GM21619 (cell line): ENCODE results near the gene AP4B1.
"Not testable (repeated sequence)": the region's sequence is repeated elsewhere in the genome, so short reads cannot be mapped to it uniquely, and the experiment has no call there.

Experiments
- ATAC-seq: cut with Tn5 transposase; IDR thresholded peaks from one replicate; pipeline ENCODE4 v1.9.1; 2021; ENCODE audit not compliant: unreplicated experiment

Gene AP4B1

DNA sequence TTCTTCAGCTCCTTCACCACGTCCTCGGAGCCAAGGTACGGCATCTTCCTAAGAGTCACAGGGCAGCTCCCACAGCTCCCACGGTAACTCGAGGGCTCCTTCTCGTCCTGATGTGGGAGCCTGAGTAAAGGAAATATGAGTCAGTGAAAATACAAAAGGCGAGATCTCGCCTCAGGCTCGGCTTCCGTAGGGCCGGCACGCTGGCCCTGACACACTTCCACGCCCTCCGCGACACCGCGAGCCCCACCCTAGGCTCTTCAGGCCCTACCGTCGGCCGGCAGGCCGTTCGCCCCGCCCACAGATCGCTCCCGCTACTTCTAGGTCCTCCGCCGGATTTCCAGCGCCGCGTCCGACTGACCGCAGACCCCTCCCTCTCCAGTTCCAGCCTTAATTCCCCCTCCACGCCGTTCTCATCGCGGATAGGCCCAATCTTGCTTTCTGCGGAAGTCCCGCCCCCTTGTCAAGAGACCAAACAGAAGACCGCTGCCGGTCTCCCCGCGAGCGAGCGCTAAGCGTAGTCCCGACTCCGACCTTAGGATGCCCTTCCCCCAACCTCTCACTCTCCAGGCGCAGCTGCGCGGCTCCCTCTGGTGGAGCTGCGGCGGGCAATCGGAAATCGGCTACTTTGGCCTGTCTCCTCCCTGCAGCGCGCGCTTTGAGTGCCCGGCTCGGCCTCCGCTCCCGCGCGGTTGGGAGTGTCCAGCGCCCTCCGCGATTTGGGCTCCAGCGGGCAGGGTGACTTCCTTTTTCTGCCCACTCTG, at the start of gene AP4B1, which contains the start of gene DCLRE1B:
Gene AP4B1 (minus strand): TSS at position 126 of the 761 bp plus-strand sequence. CDS start 82 bp downstream, at position 44.
Gene DCLRE1B (plus strand): TSS at position 653 of the 761 bp plus-strand sequence. CDS start 261 bp downstream, outside the sequence.
- peak; percentile 90 for ATAC-seq

DNA sequence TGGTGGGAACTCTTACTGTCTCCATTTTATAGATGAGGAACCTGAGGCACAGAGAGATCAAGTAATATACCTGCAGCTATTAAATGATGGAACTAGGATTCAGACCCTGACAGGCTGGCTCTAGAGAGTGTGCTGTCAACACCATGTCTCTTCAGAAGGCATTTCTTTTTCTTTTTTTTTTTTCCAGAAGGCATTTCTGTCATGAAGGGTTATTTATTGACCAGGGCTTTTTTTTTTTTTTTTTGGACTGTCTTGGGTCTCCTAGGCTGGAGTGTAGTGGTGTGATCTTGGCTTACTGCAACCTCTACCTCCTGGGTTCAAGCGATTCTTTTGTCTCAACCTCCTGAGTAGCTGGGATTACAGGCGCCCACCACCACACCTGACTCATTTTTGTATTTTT, 47.1 kb upstream of the AP4B1 start:
- ATAC-seq = no peak

DNA sequence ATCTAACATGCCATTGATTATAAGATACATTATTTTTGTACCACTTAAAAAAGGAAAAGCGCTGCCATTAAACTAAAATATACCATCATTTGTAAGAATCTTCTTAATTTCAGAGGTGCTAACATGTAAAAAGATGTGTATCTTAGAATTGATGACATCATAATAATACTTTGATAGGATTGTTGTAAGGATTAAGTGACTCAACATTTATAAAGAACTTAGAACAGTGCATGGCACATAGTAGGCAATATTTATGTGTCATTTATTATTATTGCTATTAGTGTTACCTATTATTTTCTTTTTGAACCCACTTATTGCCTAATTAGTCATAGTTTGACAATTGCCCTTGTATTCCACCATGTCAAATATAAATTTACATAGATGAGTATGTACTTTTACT, 46.3 kb upstream of the AP4B1 start:
- ATAC-seq = no peak

DNA sequence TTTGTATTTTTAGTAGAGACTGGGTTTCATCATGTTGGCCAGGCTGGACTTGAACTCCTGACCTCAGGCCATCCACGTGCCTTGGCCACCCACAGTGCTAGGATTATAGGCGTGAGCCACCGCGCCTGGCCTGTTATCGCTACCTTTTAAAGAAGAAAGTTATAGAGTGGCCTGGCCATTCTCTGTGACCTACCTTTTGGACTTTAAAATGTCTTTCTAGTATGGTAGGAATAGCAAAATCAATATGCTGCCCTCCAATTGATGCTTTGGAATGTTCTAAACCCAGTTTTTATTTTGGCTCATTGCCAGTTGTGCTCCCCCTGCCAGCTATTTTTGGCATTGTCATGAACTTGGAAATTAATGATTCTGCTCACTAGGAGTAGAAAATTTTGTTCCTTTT, 44.4 kb upstream of the AP4B1 start:
- ATAC-seq = no peak

DNA sequence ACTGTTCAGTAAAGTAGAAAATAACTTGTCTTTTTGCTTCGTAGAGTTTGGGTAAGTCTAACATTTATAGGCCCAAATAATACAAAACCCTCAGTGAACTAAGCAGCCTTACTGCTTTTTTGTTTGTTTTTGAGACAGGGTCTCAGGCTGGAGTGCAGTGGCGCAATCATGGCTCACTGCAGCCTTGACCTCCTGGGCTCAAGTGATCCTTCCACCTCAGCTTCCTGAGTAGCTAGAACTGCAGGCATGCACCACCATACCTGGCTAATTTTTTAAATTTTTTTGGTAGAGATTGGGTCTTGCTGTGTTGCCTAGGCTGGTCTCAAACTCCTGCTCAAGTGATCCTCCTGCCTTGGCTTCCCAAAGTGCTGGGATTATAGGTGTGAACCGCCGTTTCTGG, 43.6 kb upstream of the AP4B1 start:
- not testable (repeated sequence) for ATAC-seq

DNA sequence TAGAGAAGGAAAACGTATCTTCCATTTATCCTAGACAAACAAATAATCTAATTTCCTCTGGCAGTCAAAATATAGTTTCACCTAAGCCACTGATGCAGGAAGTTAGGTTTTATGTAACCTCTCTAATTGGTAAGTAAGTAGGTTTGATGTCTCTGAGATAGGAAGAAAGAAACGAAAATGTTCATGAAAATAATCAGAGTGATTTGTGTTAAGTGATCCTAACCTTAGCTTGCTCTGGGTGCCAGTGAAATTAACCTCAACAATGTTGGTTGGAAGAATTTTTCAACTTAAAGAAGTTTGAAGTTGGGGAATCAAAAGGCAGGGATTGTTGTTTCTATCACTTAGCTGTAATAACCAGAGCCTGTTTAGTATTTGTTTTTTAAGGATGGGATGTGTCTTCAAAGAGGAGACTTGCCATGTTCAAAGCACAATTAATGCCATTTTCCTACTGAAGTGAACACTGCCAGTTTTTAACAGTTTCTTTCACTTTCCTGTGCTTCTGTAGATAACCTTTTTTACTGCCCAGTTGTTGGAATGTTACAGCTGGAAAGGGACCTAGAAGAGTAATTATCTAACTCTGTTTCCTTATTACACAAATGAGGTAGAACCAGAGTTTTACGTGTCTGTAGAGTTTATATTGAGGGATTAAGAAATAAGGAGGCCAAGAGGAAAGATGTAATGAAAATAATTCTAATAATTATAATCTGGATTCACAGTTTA, 42.9 kb upstream of the AP4B1 start:
- no peak for ATAC-seq

DNA sequence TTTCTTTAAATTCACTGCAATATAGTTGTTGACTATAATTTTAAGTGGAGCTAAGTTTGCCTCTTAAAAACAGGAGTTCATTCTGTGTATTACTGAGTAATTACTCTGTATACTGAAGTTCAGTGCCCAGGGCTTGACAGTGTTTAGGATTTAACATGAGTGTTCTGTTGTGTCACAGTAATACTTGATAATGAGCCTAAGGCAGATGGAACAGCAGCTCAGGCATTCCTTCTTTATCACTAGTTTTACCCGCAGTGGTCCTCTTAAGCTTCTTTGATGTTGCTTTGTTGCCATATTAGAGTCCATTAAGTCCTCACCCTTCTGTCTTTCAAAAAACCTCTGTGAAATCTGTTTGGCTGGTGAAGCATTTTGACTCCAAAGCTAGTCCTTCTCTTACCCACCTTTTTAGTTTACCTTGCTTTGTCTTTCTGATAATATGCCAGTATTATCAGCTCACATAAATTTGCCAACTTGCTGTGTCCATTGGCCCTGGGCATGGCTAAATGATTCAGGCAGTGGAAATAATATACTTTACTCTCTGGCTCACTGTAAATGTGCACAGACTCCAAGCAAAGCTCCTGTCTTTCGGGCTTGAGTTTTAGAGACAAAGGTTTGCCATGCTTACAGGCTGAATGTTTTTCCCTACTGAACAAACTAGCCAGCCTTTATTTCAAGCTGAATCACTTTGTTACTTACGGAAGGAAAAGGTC, 42.2 kb upstream of the AP4B1 start:
- no peak for ATAC-seq

DNA sequence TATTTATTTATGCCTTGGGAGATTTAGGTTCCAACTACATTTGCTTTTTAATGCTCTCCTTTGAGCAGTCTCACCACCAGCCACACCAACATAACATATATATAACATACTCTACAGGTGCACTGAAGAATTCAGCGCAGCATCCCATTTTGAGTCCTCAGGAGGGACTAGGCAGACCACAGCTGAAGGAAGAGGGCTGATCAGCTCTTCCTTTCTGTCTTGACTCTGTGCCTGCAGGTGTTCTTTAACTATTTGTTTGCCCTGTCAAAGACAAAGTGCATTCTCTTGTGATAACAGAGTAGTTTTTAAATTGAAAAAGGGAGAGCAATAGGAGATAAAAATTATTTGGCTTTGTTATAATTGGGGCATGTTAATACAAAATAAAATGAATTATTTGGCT, 41.5 kb upstream of the AP4B1 start:
- ATAC-seq = no peak

DNA sequence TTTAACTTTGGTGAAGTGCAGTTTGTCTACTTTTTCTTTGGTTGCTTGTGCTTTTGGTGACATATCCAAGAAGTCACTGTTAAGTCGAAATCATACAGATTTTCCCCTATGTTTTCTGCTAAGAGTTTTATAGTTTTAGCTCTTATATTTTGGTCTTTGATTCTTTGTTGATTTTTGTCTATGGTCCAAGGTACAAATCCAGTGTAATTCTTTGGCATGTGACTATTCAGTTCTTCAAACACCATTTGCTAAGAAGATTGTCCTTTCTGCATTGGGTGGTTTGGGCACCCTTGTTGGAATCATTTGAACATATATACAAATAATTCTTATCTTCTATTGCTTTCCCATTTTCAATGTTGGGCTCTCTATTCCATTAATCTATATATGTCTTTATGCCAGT, 40.7 kb upstream of the AP4B1 start:
- ATAC-seq = no peak

DNA sequence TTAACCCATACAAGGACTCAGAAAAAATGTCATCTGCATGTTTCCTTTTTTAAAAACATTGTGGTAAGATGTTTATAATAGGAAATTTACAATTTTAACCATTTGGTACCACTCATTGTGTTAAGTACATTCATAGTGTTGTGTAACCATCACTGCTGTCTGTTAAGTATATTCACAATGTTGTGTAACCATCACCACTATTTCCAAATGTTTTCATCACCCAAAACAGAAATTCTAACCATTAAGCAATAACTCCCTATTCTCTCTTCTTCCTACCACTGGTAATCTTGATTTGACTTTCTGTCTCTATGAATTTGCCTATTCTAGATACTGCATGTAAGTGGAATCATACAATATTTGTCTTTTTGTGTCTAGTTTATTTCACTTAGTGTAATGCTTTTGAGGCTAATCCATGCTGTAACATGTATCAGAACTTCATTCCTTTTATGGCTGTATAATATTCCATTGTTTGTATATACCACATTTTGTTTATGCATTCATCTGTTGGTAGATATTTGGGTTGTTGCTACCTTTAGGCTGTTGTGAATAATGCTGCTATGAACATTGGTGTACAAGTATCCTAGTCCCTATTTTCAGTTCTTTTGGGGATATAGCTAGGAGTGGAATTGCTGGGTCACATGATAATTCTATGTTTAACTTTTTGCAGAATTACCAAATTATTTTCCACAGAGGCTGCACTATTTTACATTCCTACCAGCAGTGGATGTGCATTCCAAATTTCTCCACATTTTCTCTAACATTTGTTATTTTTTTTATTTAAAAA, 38.6 kb upstream of the AP4B1 start:
- no peak for ATAC-seq

DNA sequence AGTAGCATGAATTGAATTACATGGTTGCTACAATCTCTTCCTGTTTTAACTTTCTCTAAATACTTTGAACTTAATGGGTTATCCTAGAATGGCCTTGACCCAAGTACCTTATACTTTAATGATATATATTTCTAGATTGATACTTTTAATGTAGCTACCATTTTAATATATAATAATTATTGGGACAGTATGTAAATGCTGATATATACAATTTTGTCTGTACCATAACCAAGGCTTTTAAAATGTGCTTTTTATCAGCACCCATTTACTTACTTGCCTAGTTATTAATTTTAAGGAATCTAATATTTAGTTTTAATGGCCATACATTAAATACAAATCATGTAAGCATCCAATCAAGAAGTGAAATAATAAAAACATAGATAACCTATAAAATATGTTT, 37.9 kb upstream of the AP4B1 start:
- no peak for ATAC-seq

DNA sequence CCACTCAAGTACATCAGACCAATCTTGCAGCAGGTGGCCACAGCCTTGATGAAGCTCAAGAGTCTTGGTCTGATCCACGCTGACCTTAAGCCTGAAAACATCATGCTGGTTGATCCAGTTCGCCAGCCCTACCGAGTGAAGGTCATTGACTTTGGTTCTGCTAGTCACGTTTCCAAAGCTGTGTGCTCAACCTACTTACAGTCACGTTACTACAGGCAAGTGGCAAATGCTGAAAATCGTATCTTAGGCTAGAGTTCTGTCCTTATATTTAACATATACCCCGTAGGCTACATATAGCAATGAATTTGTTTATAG, 36.6 kb upstream of the AP4B1 start:
- no peak for ATAC-seq

DNA sequence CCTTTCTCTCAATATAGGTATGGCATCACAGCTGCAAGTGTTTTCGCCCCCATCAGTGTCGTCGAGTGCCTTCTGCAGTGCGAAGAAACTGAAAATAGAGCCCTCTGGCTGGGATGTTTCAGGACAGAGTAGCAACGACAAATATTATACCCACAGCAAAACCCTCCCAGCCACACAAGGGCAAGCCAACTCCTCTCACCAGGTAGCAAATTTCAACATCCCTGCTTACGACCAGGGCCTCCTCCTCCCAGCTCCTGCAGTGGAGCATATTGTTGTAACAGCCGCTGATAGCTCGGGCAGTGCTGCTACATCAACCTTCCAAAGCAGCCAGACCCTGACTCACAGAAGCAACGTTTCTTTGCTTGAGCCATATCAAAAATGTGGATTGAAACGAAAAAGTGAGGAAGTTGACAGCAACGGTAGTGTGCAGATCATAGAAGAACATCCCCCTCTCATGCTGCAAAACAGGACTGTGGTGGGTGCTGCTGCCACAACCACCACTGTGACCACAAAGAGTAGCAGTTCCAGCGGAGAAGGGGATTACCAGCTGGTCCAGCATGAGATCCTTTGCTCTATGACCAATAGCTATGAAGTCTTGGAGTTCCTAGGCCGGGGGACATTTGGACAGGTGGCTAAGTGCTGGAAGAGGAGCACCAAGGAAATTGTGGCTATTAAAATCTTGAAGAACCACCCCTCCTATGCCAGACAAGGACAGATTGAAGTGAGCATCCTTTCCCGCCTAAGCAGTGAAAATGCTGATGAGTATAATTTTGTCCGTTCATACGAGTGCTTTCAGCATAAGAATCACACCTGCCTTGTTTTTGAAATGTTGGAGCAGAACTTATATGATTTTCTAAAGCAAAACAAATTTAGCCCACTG, 36.0 kb upstream of the AP4B1 start:
- peak; percentile 48 for ATAC-seq

DNA sequence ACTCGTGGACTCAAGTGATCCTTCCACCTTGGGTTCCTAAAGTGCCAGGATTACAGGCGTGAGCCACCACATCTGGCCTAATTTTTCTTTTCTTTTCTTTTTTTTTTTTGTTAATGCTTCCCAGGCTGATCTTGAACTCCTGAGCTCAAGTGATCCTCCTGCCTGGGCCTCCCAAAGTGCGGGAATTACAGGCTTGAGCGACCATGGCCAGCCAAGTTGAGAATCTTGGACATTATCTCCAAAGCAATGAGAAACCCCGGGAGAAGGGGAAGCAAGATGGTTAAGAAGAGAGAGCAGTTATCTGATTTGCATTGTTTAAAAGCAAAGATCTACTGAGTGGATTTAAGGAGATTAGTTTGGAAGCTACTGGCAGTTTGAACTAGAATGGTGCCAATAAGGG, 33.6 kb upstream of the AP4B1 start:
- ATAC-seq = no peak

DNA sequence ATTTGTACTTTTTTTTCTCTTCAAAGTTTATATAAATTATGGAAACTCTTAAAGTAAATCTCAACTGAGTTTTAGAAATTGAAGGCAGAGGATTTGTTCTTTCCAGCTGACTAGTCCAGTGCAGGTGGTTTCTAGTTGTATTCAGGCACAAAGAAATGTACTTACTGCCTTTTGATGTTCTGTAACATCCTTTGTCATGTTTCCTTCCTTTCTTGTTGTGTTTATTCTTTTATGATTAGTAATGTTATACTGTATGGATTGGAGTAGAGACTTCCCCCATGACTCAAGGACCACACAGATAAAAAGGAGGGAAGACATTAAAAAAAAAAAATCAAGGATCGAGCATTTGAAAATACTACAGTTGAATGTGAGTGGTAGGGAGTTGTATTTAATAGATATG, 32.5 kb upstream of the AP4B1 start:
- no peak for ATAC-seq

DNA sequence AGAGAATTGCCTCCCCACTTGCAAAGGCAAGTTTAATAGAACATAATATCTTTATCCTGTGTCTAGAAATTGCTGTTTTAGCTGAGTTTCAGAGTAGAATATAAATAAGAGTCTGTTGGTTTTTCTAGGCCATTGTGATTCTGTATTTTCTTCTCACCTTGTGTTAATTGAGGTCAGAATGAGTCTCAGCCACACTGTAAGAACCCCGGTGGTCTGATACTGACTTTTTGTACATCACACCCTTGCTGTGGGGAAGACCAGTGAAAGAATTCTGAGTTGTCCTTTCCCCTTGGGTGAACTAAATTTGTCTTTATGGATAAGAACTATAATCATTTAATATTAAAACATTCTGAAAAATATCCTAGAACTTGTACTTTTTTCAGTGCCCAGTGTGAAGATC, 31.4 kb upstream of the AP4B1 start:
- ATAC-seq = no peak

DNA sequence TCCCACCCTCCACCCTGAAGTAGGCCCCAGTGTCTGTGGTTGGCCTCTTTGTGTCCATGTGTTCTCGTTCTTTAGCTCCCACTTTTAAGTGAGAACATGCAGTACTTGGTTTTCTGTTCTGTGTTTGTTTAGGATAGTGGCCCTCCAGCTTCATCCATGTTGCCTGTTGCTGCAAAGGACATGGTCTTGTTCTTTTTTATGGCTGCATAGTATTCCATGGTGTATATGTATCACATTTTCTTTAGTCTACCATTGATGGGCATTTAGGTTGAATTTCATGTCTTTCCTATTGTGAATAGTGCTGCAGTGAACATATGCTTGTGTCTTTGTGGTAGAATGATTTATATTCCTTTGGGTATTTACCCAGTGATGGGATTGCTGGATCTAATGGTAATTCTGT, 30.6 kb upstream of the AP4B1 start:
- ATAC-seq = no peak

DNA sequence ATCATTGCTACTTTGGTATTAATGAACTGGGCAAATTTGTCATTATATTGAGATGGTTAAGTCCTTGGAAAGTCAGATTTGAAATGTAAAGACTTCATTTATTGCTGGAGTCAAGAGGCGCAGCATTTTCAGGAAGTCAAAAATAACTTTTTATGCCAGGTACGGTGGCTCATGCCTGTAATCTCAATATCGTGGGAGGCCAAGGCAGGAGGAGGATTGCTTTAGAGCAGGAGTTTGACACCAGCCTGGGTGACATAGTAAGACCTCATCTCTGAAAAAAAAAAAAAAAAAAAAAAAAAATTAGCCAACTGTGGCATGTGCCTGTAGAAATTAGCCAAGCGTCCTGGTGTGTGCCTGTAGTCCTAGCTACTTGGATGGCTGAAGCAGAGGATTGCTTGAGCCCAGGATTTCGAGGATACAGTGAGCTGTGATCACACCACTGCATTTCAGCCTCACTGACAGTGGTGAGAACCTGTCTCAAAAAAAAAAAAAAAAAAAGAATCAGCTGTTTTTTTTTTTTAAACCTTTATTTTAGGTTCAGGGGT, 30.0 kb upstream of the AP4B1 start:
- ATAC-seq = no peak

DNA sequence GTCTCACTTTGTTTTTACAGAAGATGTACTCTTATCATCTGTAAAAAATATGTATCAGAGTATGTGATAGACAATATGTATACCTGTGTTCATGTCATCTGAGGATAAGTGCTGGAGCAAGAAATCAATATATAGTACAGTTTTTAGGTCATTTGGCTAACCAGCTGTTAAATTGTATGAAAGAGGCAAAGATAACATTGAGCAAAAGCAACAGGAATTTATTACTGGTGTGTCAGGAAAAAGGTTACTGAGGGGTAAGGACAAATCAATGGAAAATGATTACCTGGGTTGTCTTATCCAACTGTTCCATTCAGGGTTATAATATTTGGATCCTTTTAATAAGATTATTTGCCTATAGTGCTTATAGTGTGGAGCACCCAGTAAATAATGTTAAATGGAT, 29.4 kb upstream of the AP4B1 start:
- no peak for ATAC-seq

DNA sequence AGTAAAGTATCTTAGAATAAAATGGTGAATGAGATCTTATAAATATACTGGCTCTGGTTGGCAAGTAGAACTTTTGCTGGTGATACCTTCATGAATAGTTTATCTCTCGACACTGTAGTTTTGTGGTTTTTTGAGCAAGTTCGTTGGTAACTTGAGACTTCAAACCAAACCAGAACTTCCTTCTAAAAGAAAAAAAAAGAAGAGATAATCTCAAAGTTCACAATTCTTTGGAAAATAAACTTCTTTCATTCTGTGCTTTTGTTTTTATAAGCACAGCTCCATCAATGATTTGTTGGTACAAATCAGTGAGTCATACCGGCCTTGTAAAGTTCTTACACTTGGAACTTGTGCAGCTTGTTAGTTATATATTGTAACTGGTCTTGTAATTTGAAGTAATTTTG, 26.9 kb upstream of the AP4B1 start:
- no peak for ATAC-seq
